AG04450 (cell line): ENCODE measurements around the gene LEKR1. TPM values are rescaled to one million over a fixed set of nuclear protein-coding genes. Genes with fewer than 3 reads are reported as not detected.

Experiments
- CTCF ChIA-PET: fragments of 300-600, 350-600 bp; formaldehyde crosslinking; extraction: SDS; loops from one replicate; lab custom pipeline; 2022; ENCODE audit warnings: antibody characterized with exemption, inconsistent platforms; lab: Charles Lee
- POLR2A ChIA-PET: fragments of 350-600 bp; formaldehyde crosslinking; extraction: SDS; loops from one replicate; lab custom pipeline; 2021; ENCODE audit warnings: antibody characterized with exemption, inconsistent platforms; lab: Yijun Ruan, JAX
- DNase-seq: peaks from one replicate; pipeline ENCODE4 v3.0.0-alpha.2; 2011; ENCODE audit warnings: low read depth, low spot score
- H3K27ac ChIP-seq: one replicate; pipeline ENCODE4 v1.5.1; 2012; ENCODE audit warnings: low read depth, low read length, control low read depth
- H3K27me3 ChIP-seq: one replicate; pipeline ENCODE4 v1.6.0; 2012; ENCODE audit warnings: low read length; ENCODE audit not compliant: control insufficient read depth, insufficient read depth
- H3K4me3 ChIP-seq: 2 replicates; pipeline ENCODE4 v1.5.1; 2011; ENCODE audit warnings: mild to moderate bottlenecking, low read depth, low read length, control low read depth
- H3K9me3 ChIP-seq: 2 replicates; pipeline ENCODE4 v1.5.1; 2012; ENCODE audit warnings: low read length; ENCODE audit not compliant: control insufficient read depth, insufficient read depth
- polyA plus RNA-seq: library from polyadenylated mRNA; depleted of rRNA; stranded (reverse); fragments of >200 nt; gene quantifications from 2 replicates; pipeline ENCODE4 v1.2.3, GENCODE V29; 2011
- TF ChIP-seq, protein P1 (sequence below): IDR thresholded peaks from 2 replicates; pipeline ENCODE4 v1.5.1; 2011; ENCODE audit warnings: low read depth, low read length, control low read depth, inconsistent platforms

LEKR1 gene
- polyA plus RNA-seq, 1 experiment = 0.26 TPM

DNA sequence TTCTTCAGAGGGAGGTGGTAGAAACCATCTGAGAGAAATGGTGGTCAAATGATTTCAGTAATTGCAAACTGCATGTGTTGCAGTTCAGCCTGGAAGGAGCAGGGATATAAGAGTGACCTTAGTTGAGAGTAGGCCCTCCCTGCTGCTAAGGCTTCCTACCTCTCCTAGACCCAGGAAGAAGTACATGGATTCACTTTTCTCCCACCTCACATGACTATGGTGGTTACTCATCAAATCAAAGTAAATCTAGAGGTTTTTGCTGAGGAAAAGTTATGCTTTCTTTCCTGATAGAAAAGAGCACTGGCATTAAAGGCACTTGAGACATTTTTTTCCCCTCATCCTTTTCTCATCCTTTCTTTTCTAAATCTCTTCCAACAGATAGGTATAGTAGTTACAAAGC, 43.2 kb upstream of the LEKR1 start:
- H3K9me3 ChIP-seq = peaks cover 4% of the 10 kb centered on the region; the same call in 1 of the 2 replicates
- CTCF ChIA-PET = interaction anchor here (1.3 kb wide), 1 partner anchor 18 kb away, joined by 5 read pairs; no protein-coding TSS in a partner anchor
- no peaks in the 10 kb centered on the region for H3K27me3 ChIP-seq
- TF ChIP-seq, protein P1, sequence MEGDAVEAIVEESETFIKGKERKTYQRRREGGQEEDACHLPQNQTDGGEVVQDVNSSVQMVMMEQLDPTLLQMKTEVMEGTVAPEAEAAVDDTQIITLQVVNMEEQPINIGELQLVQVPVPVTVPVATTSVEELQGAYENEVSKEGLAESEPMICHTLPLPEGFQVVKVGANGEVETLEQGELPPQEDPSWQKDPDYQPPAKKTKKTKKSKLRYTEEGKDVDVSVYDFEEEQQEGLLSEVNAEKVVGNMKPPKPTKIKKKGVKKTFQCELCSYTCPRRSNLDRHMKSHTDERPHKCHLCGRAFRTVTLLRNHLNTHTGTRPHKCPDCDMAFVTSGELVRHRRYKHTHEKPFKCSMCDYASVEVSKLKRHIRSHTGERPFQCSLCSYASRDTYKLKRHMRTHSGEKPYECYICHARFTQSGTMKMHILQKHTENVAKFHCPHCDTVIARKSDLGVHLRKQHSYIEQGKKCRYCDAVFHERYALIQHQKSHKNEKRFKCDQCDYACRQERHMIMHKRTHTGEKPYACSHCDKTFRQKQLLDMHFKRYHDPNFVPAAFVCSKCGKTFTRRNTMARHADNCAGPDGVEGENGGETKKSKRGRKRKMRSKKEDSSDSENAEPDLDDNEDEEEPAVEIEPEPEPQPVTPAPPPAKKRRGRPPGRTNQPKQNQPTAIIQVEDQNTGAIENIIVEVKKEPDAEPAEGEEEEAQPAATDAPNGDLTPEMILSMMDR = no peak
- POLR2A ChIA-PET = no interaction called here
- DNase-seq = no peak
- H3K27ac ChIP-seq = no peak overlapping the region
- H3K4me3 ChIP-seq = no peak overlapping the region

DNA sequence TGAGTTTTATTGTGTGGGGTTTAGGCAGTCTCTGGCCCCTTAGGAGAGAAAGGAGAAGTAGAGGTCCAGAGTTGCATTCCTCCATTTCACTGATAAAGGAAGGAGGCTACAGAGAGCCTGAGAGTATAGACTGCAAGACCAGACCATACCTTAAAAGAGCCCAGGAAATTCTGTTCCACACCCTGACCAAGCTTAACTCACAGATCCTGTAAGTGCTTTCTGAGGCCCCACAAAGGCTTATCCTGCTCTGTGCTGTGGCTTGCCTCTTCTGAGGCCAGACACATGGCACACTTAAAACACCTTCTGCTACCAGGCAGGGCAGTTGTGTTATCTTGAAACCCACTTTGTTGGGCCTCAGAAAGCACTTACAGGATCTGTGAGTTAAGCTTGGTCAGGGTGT, 39.2 kb upstream of the LEKR1 start:
- ChIA-PET POLR2A (no interaction called here), CTCF (no interaction called here)
- Histone ChIP-seq H3K4me3 (no peak overlapping the region), H3K27me3 (no peaks in the 10 kb centered on the region), H3K9me3 (peaks cover 4% of the 10 kb centered on the region; the same call in 1 of the 2 replicates), H3K27ac (no peak overlapping the region)
- TF ChIP-seq, protein P1 = no peak
- DNase-seq = no peak

DNA sequence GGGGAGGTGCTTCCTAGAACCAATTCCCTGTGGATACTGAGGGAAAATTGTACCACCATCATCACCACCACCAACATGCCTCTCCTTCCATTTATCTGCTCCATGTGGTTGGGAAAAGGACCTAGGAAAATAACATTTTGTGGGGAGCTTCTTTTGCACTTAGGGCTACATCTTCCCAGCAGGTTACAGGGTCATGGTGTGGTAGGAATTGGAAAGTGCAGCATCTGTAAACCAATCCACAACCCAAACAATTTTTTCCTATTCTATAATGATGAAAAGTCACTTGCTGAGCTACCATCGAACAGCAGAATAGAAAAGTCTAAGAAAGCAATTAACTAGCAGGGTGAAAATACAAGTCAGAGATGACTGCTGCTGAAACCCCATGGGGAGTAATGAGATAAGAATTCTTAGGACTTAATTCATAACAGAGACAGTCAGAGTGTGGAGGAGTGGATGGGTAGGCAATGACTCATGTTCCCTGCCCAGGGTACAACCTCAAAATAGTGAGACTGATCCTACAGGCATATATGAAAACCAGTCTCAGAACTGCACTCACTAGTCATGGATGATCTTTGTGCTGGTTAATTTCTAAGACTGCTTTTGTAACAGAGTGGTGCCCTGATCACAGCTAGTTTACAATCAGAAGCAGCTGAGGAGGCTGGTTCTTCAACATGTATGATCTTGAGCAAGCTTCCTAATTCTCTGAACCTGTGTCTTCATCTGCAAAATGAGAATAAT, 38.1 kb upstream of the LEKR1 start:
- TF ChIP-seq, protein P1 = peak; percentile 17; the same call in 1 of the 2 replicates
- ChIA-PET POLR2A (interaction anchor here (0.6 kb wide), 1 partner anchor 301 kb away, joined by 3 read pairs; no protein-coding TSS in a partner anchor), CTCF (interaction anchor here (1.7 kb wide), 1 partner anchor 349 kb away, joined by 3 read pairs; no protein-coding TSS in a partner anchor)
- H3K4me3 ChIP-seq = no peak overlapping the region
- H3K9me3 ChIP-seq = peaks cover 4% of the 10 kb centered on the region; the same call in 1 of the 2 replicates
- H3K27ac ChIP-seq = peak overlapping the region; percentile 22
- H3K27me3 ChIP-seq = no peaks in the 10 kb centered on the region
- DNase-seq = peak; percentile 79

DNA sequence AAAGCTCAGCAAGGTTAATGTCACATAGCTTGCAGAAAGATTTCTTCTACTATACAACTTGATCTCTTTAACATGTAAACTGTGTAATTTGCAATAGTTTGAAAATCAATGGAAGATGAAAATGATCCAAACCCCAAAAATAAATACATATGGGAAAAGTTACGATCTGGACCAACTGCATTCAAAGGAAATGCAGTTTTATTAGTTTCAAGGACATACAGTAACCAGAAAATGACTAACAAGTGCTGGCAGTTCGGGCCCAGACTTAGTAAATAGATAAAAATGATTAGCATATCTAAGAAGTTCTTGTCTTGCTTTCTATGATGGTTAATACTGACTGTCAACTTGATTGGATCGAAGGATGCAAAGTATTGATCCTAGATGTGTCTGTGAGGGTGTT, 37.3 kb upstream of the LEKR1 start:
- ChIA-PET CTCF (interaction anchor here (1.7 kb wide), 1 partner anchor 349 kb away, joined by 3 read pairs; no protein-coding TSS in a partner anchor), POLR2A (no interaction called here)
- no peak for DNase-seq
- H3K27me3 ChIP-seq = no peaks in the 10 kb centered on the region
- no peak overlapping the region for H3K4me3 ChIP-seq
- H3K9me3 ChIP-seq = peaks cover 4% of the 10 kb centered on the region; the same call in 1 of the 2 replicates
- TF ChIP-seq, protein P1 = no peak
- H3K27ac ChIP-seq = no peak overlapping the region

DNA sequence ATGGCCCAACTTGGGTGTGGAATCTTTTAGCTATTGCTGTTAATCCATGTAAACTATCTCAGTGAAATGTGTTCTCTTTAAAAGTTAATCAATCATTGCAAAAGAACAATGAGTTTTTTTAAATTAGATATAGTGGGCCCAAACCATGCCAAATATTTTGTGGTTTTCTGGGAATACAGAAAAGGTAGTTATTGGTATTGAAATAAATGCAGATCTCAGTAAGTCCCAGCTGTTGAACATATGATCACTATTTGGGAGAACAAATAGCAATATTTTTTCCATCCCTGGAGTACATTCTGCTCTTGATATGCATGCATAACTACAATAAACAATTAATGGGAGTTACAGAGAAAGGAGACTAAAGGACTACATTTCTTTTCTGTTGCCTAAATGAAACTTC, 36.0 kb upstream of the LEKR1 start:
- no peak for DNase-seq
- Histone ChIP-seq H3K27ac (no peak overlapping the region), H3K4me3 (no peak overlapping the region), H3K27me3 (no peaks in the 10 kb centered on the region), H3K9me3 (no peaks in the 10 kb centered on the region)
- ChIA-PET CTCF (no interaction called here), POLR2A (no interaction called here)
- TF ChIP-seq, protein P1 = no peak
